ENCODE measurements around the gene RASEF.

DNA sequence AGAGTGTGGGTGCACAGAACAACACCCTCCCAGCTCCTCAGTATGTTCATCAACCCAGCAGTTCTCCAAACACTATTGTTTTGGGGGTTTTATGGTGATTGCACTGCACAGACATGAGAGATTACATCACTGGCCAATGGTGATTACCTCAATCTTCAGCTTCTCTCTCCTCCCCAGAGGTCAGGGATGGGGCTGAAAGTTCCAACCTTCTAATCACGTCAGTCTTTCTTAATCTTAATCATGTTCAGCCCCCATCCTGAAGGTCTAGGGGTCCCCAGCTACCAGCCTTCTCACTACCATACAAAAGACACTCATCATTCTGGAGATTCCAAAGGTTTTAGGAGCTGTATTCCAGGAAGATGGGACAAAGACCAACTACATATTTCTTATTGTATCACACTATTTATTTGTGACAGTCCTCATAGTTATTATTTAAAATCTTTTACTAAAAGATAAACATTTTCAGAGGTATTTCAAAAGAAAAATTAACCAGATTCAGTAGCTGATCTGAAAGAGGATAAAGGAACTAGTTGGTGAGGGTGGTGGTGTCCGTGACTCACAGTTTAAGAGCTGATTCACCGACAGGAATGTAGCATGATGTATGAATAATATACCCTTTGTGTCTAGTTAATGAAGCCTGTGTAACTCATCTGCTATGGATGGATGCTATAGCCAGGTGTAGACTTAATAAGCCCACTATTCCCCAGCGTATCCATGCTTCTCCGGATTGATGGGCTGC, 35.6 kb downstream of the RASEF start:
- TF ChIP-seq, protein P1, sequence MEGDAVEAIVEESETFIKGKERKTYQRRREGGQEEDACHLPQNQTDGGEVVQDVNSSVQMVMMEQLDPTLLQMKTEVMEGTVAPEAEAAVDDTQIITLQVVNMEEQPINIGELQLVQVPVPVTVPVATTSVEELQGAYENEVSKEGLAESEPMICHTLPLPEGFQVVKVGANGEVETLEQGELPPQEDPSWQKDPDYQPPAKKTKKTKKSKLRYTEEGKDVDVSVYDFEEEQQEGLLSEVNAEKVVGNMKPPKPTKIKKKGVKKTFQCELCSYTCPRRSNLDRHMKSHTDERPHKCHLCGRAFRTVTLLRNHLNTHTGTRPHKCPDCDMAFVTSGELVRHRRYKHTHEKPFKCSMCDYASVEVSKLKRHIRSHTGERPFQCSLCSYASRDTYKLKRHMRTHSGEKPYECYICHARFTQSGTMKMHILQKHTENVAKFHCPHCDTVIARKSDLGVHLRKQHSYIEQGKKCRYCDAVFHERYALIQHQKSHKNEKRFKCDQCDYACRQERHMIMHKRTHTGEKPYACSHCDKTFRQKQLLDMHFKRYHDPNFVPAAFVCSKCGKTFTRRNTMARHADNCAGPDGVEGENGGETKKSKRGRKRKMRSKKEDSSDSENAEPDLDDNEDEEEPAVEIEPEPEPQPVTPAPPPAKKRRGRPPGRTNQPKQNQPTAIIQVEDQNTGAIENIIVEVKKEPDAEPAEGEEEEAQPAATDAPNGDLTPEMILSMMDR (IDR thresholded peaks at IDR 0.05; ENCODE audit: extremely low read depth in 1 of 2, insufficient read depth in 1 of 2, low read depth in 1 of 2, low read length in 2 of 2), result no peak
- TF ChIP-seq EZH2 (IDR thresholded peaks at IDR 0.05; ENCODE audit: borderline replicate concordance, low read depth, low read length, severe bottlenecking), result no peak
- no peak for TF ChIP-seq POLR2AphosphoS5 (IDR thresholded peaks at IDR 0.05; ENCODE audit: insufficient read depth, low read depth, low read length)
- no peak for TF ChIP-seq FOS (IDR thresholded peaks at IDR 0.05; ENCODE audit: borderline replicate concordance, insufficient read depth, low read length)
- no peak for TF ChIP-seq JUN (IDR thresholded peaks at IDR 0.05; ENCODE audit: borderline replicate concordance, insufficient read depth, insufficient read length, low read depth)
- no peak for TF ChIP-seq POLR2A (IDR thresholded peaks at IDR 0.05; ENCODE audit: low read depth, low read length)
- TF ChIP-seq GATA2 (IDR thresholded peaks at IDR 0.05; ENCODE audit: insufficient read depth, insufficient read length, low read depth, low read length), result no peak
- TF ChIP-seq MYC (IDR thresholded peaks at IDR 0.05; ENCODE audit: low read depth, low read length), result no peak
- TF ChIP-seq, protein P2, sequence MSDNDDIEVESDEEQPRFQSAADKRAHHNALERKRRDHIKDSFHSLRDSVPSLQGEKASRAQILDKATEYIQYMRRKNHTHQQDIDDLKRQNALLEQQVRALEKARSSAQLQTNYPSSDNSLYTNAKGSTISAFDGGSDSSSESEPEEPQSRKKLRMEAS (IDR thresholded peaks at IDR 0.05; ENCODE audit: insufficient read depth, insufficient read length), result no peak
